EH (cell line): ENCODE results near the gene GNPTAB.
A peak's percentile ranks its signal among the peaks of the same experiment; 100 is the strongest.

Experiments used
- DNase-seq: peaks from one replicate; pipeline ENCODE4 v3.0.0-alpha.2; 2015; ENCODE audit warnings: low read depth

GNPTAB gene

DNA sequence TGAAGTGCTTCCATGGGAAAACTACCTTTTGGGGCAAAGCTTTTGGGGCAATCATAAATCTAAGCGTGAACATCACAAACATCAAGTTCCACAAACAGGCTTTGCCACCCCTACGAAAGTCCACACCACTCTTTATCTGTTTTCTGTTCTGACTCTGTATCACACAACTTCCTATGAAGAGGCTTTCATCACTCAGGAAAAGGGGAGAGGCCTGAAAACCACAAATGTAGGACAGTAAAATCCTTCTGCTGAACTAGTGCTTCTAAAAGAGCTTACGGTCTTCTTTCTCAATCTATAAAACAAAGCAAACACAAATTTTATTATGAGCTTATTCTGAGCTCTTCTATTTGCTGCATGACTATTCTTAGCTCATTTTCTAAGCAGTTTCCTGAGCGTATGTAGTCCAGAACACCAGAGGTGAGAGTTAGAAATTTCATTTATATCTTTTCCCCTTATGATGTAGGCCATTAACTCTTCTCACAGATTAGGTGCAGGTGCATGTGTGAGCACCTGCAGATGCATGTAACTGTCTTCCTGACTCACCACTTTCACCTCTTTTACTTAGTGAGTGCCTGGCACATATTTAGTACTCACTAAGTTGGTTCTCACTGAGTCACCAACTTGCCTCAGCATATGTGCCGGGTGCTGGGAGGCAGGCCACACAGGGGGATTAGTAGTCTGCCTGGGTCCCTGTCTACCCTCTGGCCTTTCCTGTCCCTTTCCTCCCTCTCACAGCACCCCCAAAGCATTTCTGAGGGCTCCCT is 58.6 kb downstream of the GNPTAB start:
- no peak for DNase-seq

GRCh38 chr12:101769865-101770264 is 60.9 kb downstream of the GNPTAB start:
- no peak for DNase-seq

GRCh38 chr12:101768781-101769180 is 62.0 kb downstream of the GNPTAB start:
- no peak for DNase-seq

DNA sequence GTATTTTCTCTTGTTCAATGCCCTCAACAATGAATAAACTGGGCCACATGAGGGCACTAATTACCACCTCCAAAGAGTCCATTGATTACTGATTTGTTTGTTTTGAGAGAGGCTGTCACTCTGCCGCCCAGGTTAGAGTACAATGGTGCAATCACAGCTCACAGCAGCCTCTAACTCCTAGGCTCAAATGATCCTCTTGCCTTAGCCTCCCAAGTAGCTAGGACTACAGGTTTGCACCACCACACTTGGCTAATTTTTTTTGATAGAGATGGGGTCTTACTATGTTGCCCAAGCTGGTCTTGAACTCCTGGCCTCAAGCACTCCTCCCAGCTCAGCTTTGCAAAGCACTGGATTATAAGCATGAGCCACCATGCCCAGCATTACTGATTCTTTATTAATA is 63.2 kb downstream of the GNPTAB start:
- no peak for DNase-seq

DNA sequence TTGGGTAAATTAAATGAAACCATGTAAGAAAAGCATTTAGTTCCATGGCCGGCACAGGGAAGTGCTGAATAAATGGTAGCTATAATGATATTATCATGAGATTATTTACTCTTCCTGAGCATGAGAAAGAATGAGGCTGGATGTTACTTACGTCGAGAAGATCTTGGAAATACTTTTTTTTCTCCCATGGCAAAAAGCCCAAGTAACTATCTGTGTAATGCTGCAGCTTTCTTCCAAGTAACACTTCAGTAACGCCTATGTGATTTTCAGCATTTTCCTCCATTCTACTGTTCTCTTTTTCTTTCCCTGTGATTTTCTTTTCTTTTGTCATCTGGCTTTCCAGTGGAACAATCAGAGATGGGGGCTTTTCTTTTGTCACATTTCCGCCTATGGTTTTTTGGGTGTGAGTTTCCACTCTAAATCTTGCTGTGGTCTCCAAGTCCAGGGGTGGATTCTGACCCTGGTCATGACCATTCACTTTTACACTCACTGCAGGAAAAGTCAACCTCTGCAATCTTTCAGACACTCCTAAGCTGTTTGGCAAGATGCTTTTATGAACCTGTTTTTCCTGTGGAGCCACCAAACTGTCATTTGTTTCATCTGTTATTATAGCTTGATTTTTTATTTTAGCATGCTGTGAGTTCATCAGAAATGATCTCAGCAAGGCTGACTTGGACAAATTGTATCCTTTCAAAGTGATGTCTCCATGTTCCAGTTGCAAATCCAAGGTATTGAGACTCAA is 66.5 kb downstream of the GNPTAB start:
- no peak for DNase-seq

DNA sequence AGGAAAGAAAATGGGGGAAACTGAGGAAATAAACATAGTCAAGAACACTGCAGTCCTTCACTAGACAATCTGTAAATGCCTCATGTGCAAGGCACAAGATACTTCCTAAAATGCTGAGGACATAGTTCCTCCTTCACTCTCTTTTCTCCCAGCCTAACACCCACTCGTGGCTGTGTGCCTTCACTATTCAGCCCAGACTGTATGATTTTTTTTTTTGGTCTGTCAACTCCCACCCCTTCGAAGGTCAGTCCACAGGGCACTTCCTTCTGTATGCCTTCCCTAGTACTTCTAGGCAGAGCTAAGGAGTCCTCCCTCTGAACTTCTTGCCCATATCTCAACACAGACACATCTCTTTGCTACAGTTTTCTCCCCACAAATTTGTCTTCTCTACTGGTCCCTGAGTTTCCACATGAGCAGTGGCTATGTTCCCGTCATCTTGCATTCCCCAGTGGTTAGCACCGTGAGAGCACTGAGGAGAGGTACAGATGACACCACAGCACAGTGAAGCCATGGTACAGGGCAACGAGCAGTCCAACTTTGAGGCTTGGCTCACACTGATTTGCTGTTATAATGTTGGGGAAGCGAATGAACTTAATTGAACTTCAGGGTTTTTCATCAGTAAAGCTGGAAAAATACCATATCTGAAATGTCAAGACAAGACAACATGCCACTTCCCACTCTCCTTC is 67.4 kb downstream of the GNPTAB start:
- DNase-seq = no peak

GRCh38 chr12:101761781-101762180 is 69.0 kb downstream of the GNPTAB start:
- no peak for DNase-seq

- peak; percentile 15 for DNase-seq
These were observed 69.4 kb downstream of the GNPTAB start for GRCh38 chr12:101761350-101761749.

GRCh38 chr12:101759396-101760047 is 71.2 kb downstream of the GNPTAB start:
- DNase-seq = peak; percentile 44

GRCh38 chr12:101750152-101750551 is 80.6 kb downstream of the GNPTAB start:
- DNase-seq = no peak

GRCh38 chr12:101749657-101750056 is 81.1 kb downstream of the GNPTAB start:
- no peak for DNase-seq

DNA sequence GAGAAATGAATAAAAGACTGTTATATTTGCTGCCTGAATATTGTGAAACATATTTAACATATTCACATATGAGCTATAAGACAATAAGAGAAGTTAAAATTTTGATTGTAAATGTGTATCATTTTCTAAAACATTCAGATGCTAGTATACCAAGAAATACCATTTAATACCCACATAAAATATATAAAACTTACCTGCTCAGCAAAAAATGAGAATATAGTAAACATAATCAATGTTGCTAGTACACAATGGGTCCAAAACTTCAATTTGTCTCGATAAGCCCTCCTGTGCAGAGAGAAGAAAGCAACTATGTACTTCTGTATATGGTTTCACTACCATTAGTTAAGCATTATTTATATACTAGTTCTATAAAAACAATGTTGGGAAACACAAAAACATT is 81.9 kb downstream of the GNPTAB start:
- no peak for DNase-seq

GRCh38 chr12:101747697-101748096 is 83.1 kb downstream of the GNPTAB start:
- no peak for DNase-seq

GRCh38 chr12:101746661-101747060 is 84.1 kb downstream of the GNPTAB start:
- DNase-seq = peak; percentile 6

- DNase-seq = no peak
These were observed 84.6 kb downstream of the GNPTAB start for GRCh38 chr12:101746196-101746595.

DNA sequence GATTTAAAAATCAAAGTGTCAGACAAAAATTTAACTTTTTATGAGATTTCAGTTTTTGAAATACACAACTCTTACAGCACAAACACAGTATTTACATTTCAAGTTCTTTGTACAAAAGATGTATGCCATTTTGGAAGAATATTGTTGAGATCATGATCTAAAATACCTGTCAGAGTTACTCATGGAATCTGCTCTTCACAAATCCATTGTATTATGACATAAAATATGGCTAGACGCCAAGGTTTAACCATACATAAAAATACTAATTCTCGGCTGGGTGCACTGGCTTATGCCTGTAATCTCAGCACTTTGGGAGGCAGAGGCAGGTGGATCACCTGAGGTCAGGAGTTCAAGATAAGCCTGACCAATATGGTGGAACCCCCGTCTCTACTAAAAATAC is 85.3 kb downstream of the GNPTAB start:
- no peak for DNase-seq

- no peak for DNase-seq
These were observed 86.9 kb downstream of the GNPTAB start for GRCh38 chr12:101743724-101744472.

- DNase-seq = no peak
These were observed 87.5 kb downstream of the GNPTAB start for GRCh38 chr12:101743242-101743641.

- no peak for DNase-seq
These were observed 89.8 kb downstream of the GNPTAB start for GRCh38 chr12:101740980-101741379.

DNA sequence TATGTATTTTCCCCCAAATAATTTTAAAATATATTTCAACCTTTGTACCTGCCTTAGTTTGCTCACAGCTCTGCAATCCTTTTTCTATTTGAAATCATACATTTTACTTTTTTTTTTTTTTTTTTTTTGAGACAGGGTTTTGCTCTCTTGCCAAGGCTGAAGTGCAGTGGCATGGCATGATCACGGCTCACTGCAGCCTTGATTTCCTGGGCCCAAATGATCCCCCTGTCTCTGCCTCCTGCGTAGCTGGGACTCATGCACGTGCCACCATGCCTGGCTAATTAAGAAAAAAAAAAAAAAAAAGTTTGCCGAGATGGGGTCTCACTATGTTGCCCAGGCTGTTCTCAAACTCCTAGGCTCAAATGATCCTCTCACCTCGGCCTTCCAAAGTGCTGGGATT is 90.2 kb downstream of the GNPTAB start:
- no peak for DNase-seq

DNA sequence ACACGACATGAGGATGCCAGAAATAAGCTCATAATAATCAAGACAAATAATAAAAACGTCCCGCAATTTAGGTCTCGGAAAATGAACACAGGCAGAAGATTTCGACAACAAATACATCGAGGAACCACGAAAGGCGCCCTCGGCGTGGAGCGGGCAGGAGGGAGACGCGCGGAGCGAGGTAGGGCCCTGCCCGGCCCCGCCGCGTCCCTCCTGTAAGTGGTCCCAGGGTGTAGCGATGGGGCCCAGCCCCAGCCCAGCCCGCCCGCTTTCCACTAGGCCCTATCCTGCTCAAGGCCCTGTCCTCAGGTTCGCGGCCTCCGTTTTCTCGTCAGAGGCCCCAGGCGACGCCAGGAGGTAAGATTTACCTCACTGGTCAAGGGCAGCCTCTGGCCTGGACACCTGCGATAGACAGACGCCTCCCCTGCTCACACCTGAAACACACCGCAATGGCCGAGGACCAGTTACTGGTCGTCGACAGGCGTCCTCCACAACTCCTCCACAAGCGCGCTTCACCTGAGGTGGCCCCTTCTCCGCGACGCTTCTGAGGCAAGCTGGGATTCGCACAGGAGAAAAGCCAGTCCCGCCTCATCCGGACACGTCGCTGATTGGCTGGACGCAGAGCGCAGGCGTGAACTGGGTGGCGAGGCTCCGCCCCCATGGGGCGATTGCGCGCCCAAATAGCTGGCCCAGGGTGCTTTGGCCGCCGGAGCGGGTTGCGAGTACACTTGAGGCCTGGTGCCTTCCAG is 91.7 kb downstream of the GNPTAB start, which contains the start of gene SYCP3:
SYCP3 (minus strand) TSS at position 543 of the 746 bp plus-strand sequence. CDS start 1,527 bp downstream, outside the sequence.
- DNase-seq = no peak
